NCI-H2227 (cell line): ENCODE measurements around the gene CTNNBIP1.

Experiments
- DNase-seq: peaks from one replicate; lab custom pipeline; 2025; ENCODE audit not compliant: unreplicated experiment; lab: John Stamatoyannopoulos, UW

CTNNBIP1 gene

DNA sequence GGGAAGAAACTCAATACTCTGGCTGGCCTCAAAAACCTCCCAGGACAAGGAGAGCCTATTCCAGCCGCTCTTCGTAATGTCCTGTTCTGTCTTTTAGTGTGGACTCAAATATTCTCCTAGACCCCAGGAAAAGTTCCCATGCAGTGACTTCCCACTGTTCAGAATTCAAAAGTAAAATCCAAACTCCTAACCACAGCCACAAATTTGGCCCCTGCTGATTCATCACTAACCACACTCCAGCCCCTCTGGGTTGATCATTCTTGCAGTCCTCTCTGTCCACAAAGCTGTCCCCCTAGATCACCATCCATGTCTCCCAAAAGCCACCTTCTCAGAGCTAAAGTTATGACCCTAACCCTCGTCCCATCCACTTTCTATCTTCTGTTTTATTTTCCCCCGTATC is 5.1 kb downstream of the CTNNBIP1 start:
- DNase-seq = no peak

- no peak for DNase-seq
Measured at GRCh38 chr1:9904596-9904995, 5.5 kb downstream of the CTNNBIP1 start.

DNA sequence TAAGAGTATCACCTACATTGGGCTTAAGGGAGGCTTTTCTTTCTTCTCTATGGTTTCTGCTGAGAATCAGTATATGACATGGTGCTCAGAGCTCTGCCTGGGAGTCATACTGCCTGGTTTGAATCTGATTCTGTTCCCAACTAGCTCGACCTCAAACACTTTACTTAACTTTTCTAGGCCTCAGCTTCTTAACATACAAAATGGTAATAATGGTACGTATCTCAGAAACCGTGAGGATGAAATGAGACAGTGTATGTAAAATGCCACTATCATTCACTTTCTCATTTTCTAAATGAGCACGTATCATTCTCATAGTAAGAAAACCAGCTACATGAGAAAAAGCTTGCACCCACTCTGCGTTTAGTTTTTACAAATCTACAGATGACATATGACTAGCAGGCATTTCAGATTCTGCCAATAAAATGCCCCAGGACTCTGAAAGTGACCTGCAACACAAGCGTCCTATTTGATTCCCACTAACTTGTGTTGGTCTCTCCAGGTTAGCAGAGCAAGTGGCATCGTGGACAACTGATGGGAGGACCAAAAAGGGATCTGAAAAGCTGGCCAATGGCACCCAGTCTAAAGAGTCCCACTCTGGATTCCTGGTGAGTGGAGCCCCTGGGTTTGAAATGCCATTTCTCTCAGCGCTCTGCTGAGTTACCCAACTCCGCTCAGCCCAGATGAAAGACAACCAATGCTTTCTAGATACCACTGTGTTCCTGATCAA is 6.1 kb downstream of the CTNNBIP1 start:
- no peak for DNase-seq

DNA sequence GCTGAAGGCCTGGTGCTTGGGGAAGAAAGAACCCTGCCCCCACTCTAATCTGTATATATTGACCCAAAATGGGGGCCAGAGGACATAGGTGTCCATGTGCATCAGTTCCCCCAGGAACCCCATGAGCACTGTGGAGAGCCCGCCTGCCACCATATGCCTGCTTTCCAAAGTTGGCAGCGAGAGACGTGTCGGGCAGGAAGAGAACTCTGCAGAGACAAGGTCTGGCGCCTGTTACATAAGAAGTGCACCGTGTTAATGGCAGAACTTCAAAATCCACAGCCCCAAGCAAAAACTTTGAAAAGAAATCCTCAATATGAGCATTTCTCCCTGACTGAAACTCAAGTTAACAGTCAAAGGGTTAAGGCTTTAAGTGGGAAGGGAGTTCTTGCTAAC is 8.0 kb downstream of the CTNNBIP1 start:
- DNase-seq = no peak

- peak; percentile 24 for DNase-seq
Measured at GRCh38 chr1:9901148-9902059, 8.7 kb downstream of the CTNNBIP1 start.

GRCh38 chr1:9900142-9901043 is 9.7 kb downstream of the CTNNBIP1 start:
- DNase-seq = peak; percentile 37

- no peak for DNase-seq
Measured at GRCh38 chr1:9894115-9894514, 16.0 kb downstream of the CTNNBIP1 start.

DNA sequence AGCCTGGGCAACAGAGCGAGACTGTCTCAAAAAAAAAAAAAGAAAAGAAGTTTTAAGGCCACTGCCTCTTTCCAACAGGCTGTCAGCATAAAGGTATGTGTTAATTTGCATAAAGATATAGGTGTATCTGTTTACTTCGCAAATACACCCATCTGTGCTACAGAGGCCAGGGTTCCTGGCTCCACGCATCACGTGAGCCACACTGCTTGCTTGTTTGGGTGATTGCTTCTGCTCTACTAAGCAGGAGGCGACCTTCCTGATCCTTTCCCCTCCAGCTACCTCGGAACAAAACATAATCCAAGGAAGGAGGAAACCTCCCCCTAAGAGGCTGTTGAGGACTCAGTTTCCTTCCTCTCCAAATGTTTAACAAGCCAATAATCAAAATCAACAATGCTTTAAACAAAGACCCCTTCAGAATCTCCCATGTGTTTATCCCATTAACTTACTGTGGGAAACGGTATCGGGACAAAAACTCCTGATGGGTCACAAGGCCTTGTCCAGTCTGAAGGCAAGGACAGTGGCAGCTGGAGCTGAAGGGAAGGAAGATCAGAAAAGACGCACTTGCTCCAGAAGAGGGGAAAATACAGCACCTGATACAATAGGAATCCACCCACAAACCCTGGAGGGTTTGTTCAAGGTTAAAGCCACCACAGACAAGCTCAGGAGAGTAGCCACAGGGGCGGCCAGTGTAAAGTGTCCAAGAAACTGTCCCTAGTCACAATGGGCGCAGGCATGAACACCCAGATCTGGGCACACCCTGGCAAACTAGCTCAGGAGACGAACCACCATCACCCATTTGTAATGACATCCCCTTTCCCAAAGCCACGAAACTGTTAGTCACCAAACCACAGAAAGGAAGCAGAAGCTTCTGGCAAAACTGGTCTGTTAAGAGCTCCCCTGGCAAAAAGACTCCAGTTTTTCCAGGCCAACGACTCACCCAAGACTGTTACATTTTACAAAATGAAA is 17.2 kb downstream of the CTNNBIP1 start:
- DNase-seq = no peak

- DNase-seq = no peak
Measured at GRCh38 chr1:9891207-9891606, 18.9 kb downstream of the CTNNBIP1 start.

DNA sequence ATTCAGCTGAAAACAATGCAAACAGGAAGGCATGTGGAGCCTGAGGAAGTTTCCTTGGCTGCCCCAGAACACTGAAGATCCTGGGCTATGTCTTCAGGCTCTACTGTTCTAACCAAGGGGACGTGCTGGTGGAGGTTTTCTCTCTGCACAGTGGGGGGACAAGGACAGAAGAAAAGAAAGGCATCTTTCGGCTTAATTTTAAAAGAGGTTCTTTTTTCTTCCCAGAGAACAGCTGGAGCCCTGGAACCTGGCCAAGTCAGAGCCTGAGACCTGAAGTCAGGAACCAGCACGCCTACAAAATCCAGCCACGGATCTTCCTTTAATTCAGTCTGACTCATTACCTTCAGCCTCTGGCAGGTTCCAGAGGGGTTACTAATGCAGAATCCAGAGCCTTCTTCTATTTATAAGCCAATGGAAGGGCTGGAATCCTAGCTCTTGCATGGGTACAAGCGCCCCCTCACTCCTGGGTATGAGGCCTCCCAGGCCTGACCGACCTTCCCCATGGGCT is 19.8 kb downstream of the CTNNBIP1 start:
- peak; percentile 85 for DNase-seq

DNA sequence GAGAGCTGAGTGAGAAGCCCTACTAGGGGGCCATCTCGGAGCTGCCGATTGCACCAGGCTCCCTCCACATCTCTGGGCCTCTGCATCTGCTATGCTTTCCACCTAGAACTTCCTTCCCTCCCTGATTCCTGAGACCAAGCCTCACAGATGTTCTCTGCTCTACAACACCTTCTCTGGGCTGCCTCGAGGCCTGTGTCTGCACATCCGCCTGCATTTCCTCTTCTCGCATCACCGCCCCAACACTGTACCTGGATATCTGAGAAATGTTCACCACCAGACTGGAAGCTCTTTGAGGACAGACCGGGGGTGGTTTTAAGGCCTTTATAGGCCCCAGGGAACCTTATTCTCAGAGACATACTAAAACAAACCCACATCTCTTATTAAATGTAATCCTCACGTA is 20.7 kb downstream of the CTNNBIP1 start:
- DNase-seq = no peak

- no peak for DNase-seq
Measured at GRCh38 chr1:9888886-9889285, 21.2 kb downstream of the CTNNBIP1 start.

DNA sequence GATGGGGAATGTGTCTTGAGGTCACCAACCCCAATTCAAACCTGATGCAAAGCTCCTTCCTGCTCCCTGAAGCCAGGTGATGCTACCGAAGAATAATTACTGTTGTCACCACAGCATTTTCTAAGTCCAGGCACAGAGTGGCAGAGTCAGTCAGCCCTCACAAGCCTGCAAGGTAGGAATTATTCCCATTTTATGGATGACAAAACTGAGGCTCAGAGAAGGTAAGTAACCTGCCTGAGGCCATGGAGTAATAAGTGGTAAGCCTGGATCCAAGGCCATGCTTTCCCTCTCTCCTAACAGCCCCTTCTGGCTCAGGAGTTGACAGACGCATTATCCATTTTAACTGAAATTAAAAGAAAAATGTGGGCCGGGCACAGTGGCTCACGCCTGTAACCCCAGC is 23.0 kb downstream of the CTNNBIP1 start:
- no peak for DNase-seq

DNA sequence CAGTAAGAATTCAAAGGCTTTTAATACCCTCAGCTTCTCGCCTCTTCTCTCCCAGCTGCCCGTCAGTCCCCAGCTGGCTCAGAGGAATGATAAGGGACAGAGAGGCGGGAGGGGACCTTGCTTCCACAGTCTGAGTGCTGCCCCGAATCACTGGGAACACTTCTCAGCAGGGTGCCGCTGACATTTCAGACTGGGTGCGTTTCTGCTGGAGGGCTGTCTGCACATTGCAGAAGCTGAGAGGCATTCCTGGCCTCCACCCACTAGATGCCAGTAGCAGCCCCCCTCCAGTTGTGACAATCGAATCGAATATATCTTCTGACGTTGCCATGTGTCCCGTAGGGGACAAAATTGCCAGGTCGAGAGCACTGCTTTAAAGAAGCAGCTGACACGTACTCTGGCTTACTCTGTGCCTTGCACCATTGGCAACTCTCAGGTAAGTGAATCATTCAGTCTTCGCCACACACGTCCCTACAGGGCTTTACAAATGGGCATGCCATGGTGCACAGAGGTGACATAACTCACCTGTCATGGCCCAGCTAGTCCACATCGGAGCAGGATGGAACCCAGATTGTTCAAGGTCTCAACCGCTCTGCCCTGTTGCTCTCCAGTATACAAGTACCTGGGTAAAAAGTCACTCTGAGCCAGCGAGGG is 23.9 kb downstream of the CTNNBIP1 start:
- no peak for DNase-seq

GRCh38 chr1:9884805-9885204 is 25.3 kb downstream of the CTNNBIP1 start:
- no peak for DNase-seq

DNA sequence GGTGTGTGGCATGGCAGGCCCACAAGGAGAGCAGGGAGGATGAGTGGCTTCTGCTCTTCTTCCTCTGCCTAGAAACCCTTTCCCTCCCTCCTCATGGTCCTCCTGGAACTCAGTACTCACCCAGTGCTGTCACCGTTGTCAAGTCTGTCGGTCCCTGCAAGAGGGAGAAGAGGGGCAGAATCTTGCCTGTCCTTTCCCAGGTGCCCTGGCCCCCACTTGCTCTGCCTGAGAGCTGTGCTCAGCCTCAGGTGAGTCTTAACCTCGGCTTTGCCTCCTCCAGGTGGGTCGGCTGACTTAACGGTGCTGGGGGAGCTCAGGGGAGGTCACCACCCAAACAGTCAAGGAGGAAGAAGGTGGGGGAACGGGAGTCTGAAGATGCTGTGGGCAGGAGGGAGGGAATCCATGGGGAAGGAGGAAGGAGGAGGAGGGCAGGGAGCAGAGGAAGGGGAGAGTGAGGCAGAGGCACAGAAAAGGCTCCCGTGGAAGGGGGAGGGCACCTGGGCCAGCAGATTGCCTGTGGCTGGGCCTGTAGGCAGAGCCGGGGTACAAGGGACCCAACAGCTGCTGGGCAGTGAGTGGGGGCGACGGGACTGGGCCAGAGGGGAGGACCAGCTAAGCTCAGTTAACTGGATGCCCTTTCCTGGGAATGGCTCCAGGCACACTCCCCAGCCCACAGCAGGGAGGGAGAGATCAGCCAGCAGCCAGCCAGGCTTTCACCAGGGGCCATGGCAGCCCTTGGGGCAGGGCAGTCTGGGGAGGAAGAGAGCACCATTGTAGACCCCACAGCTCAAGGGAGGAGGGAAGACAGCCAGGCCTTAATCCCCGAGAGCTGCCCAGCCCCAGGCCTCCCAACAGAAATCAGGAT is 26.3 kb downstream of the CTNNBIP1 start:
- no peak for DNase-seq

DNA sequence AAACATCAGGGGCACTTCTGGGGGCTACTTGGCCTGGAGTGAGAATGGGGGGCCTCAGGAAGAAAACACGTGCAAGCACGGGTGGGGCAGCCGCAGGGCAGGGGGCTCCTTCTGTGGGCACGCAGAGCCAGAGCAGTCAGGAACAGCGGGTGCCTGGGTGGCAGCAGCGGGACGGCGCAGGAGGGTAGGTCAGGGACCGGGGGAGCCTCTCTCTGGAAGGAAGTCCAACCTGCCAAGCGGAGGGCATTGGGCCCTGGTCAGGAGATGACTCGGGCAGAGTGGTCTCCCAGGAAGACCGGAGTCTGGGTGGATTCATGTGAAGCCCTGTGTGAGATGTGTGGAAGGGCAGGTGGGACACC is 27.1 kb downstream of the CTNNBIP1 start:
- no peak for DNase-seq

DNA sequence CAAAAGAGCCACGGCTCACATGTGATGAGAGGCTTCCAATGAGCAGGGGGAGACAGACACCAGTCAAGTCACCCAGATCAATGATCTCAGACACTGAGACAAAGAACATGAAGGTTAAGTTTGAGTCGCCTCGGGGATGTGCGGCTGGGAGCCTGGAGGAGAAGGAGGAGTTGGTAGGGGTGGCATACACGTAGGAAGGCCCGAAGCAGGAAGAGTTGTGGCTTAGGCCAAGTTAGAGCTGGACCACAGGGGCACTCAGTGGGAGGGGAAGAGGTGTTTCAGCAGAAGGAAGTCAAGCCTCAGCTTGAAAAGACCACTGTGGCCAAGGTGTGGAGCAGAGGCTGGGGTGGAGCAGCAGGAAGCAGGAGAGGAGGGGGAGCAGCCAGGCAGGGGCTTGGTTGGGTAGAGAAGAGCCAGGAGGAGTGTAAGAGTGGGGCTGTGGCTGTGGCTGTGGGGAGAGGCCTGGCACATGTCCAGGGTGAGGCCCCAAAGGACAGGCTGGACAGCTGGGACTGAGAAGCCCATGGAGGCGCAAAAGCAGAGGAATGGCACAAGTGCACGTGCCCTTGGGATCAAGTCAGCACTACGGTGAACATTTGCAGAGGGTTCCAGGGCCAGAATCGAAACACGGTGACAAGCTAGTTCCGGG is 27.6 kb downstream of the CTNNBIP1 start:
- DNase-seq = no peak
